Spleen (tissue), 7 donors: ENCODE measurements around the gene UBAC1.

Experiments
- POLR2A ChIP-seq, 3 donors: fragments of 450-650 bp; IDR thresholded peaks; one replicate each; pipeline ENCODE4 v1.5.1; 2017; ENCODE audit warnings: antibody characterized with exemption in 3 of 3, mild to moderate bottlenecking in 1 of 3
- POLR2AphosphoS5 ChIP-seq, 3 donors: sonication (generic); formaldehyde crosslinking; IDR thresholded peaks; one replicate each; pipeline ENCODE4 v1.5.1; 2017; ENCODE audit warnings: antibody characterized with exemption in 3 of 3
- TF ChIP-seq, protein P1 (sequence below), 11 experiments: fragments of 200-600 bp in 7 of 11; fragments of 450-650 bp in 4 of 11; sonication (generic) in 4 of 11; IDR thresholded peaks in 8 of 11; conservative IDR thresholded peaks in 3 of 11; 1 replicate in 7 of 11; 2 replicates in 4 of 11; pipeline versions ENCODE4 v1.4.0 to v1.8.0; 2016 to 2021; ENCODE audit warnings: antibody characterized with exemption in 11 of 11, inconsistent platforms in 4 of 11, mild to moderate bottlenecking in 1 of 11
- donor health status: DM: no; HTN: no; CAD: no; lungs with moderate emphysema.
- donor health status: DM: no; HTN: no; CAD: no.
- donor health status: DM: no; HTN: no; CAD: no.

DNA sequence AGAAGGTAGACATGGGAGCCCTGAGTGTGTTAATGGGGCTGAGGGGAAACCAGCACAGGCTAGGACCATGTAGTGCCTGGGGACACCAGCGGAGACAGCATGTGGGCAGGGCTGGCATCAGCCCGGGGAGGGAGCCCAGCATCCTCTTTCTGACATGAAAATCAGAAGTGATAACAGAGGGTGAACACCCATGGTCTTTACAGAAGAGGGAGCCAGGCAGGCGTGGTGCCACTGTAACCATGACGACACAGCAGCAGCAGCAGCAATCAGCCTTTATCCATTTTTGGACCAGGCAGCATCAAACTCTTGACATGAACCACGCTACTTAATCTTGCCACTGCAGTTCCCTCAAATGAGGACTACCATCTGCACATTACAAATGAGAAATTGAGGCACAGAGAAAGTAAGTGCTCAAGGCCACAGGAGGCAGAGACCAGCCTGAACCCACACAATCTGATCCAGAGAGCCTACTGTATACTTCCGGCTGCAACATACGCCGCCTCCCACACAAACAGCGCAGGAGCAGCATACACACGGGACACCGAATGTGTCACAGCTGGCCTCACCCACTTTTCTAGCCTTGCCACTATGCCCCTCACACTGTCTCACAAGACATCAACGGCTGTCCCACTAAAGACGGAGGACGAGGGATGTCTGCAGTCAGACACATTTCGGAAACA, 77.6 kb downstream of the UBAC1 start:
- TF ChIP-seq, protein P1, sequence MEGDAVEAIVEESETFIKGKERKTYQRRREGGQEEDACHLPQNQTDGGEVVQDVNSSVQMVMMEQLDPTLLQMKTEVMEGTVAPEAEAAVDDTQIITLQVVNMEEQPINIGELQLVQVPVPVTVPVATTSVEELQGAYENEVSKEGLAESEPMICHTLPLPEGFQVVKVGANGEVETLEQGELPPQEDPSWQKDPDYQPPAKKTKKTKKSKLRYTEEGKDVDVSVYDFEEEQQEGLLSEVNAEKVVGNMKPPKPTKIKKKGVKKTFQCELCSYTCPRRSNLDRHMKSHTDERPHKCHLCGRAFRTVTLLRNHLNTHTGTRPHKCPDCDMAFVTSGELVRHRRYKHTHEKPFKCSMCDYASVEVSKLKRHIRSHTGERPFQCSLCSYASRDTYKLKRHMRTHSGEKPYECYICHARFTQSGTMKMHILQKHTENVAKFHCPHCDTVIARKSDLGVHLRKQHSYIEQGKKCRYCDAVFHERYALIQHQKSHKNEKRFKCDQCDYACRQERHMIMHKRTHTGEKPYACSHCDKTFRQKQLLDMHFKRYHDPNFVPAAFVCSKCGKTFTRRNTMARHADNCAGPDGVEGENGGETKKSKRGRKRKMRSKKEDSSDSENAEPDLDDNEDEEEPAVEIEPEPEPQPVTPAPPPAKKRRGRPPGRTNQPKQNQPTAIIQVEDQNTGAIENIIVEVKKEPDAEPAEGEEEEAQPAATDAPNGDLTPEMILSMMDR (IDR thresholded peaks at IDR 0.05 in 8 of 11, conservative IDR thresholded peaks at IDR 0.05 in 3 of 11), result no peak
- TF ChIP-seq POLR2A (IDR thresholded peaks at IDR 0.05) (no peak), POLR2AphosphoS5 (IDR thresholded peaks at IDR 0.05) (no peak)
